Left renal cortex interstitium (tissue), 4 donors: ENCODE measurements around the gene HAAO. TPM values are rescaled to one million over a fixed set of nuclear protein-coding genes. Genes with fewer than 3 reads are reported as not detected.
"Not testable (repeated sequence)": the region's sequence is repeated elsewhere in the genome, so short reads cannot be mapped to it uniquely, and the experiment has no call there.

Source experiments
- DNase-seq, 4 donors: peaks; one replicate each; pipeline ENCODE4 v3.0.0-alpha.2; 2013; ENCODE audit warnings: low read depth in 4 of 4, low spot score in 2 of 4, missing footprints in 1 of 4
- polyA plus RNA-seq, 4 donors: library from polyadenylated mRNA; unstranded; fragments of 120-200 nt; gene quantifications; one replicate each; pipeline ENCODE4 v1.2.1, GENCODE V29; 2013; ENCODE audit not compliant: insufficient read length in 4 of 4

Gene HAAO
- polyA plus RNA-seq, result 10 to 100 TPM; 36.7 to 56.0 (median 45.6) TPM

GRCh38 chr2:42792583-42793333 lies at the start of gene HAAO:
Gene HAAO (minus strand): TSS chr2:42792583. CDS start chr2:42792536, 47 bp downstream.
- DNase-seq, result peak in 2 of 4 donors; percentile 37 to 53

GRCh38 chr2:42841344-42841743 lies 49.0 kb upstream of the HAAO start:
- DNase-seq, result no peak

DNA sequence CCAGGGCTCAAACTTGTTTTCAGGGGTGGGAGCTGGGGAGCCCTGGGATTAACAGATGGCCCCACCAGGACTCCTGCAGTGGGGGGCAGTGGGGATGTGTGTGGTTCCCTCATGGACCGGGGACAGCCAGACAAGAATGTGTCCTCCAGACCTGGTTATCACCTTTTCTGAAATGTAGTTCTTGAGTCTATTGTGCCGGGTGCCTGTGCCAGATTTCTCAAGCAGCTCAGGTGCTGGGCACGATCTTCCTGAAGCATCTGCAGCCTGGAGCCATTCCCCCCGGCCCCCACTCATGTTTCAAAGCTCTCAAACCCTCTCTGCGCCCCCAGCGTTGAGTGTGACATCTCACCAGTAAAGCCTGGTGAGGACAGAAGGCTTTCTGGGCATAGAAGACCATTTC lies 48.4 kb upstream of the HAAO start:
- no peak for DNase-seq

GRCh38 chr2:42839809-42840501 lies 47.6 kb upstream of the HAAO start:
- no peak for DNase-seq

GRCh38 chr2:42838133-42838532 lies 45.8 kb upstream of the HAAO start:
- no peak for DNase-seq

GRCh38 chr2:42835577-42836371 lies 43.4 kb upstream of the HAAO start:
- DNase-seq, result no peak

- DNase-seq, result no peak
Observed at GRCh38 chr2:42834161-42834560, 41.8 kb upstream of the HAAO start.

DNA sequence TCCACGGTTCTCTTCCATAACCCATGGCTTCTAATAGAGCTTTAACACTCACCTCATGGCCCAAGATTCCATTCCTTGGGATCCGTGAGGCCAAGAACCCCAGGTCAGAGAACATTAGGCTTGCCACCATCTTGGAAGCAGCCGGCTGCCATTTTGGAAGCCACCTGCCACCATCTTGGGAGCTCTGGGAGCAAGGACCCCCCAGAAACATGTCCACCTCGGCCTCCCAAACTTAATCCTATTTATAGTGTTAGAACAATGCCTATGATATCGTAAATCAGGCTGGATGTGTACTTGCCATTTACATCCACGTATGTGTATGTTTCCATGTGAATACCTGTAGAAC lies 39.9 kb upstream of the HAAO start:
- no peak for DNase-seq

GRCh38 chr2:42831575-42832288 lies 39.3 kb upstream of the HAAO start:
- not testable (repeated sequence) for DNase-seq

DNA sequence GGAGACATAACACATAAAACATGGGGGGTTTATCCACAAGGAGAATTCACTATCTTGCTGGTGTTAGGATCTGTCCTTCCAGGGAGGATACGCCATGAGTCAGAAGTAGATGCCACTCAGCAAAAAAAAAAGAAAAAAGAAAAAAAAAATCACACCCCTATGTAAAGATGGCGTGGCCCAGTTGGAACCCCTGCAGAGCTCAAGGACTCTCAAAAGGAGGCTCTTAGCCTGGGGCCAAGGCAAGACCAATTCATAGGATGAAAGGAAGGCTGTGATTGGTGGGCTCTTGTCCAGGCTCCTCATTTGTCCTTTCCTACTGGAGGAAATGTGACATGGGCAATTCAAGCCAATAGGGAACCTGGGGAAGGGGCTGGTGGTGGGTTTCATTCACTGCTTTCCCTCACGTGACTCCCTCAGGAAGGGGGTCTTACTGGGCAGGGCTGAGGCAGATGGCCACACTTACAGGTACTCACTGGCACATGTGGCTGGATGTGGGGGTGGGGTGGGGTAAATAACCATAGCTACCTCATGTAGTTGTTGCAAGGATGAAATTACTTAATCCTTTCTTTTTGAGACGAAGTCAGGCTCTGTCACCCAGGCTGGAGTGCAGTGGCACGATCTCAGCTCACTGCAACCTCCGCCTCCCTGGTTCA lies 38.7 kb upstream of the HAAO start:
- no peak for DNase-seq

- no peak for DNase-seq
Observed at GRCh38 chr2:42829671-42830440, 37.5 kb upstream of the HAAO start.

GRCh38 chr2:42828487-42829425 lies 36.4 kb upstream of the HAAO start:
- peak in 1 of 4 donors; percentile 65 for DNase-seq

DNA sequence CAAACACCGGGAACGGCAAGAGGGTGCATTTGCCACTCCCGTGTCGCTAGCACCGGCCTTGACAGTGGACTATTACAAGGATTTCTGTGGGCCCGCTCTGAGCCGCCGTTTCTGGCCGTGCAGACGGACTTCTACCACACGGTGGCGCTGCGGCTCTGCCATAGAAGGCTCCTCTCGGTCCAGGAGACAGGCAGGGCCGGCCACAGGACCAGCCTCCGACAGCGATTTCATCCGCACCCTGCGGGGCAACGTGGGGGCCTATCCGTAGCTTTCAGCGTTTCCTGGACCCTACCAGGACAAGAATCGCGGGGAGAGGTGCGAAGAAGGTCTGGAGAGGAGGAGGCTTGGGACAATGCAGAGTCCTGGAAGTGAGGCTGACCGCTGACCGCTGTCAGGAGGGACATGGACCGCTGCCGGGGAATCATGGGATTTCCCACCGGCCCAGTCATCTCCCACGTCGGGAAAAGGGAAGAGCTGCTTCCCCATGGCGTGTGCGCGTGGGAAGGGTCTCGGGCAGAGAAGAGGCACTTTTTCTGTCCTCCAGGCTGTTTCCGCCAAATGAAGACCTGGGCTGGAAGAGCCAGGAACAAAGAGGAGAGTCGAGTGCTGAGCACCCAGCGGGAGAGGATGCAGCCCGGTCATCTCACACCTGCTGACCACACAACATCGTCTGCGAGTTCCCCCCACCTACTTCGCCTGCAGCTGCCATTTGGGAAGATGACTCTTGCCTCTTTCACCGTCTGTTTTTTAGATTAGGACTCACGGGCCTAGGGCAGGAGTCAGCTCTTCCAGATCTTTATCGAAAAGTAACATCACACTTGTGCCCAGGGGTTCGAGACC lies 35.5 kb upstream of the HAAO start:
- peak in 3 of 4 donors; percentile 67 to 83 (median 77) for DNase-seq

GRCh38 chr2:42826231-42826630 lies 33.8 kb upstream of the HAAO start:
- no peak for DNase-seq

DNA sequence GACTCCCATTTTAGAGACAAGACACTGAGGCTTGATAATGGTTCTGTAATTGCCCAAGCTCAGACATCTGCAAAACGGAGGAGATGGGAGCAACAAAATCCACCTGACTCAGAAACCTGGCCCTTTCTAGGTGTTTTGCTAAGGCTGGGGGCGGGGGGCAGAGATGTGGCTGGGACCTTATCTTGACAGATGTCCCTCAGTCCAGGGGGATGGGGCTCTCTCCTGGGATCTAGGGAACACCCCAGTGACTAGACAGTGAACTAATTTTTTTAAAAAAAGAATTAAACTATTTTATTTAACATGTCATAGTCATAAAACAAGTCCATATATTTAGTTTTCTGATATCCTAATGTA lies 32.0 kb upstream of the HAAO start:
- DNase-seq, result no peak

- no peak for DNase-seq
Observed at GRCh38 chr2:42823744-42824453, 31.5 kb upstream of the HAAO start.

DNA sequence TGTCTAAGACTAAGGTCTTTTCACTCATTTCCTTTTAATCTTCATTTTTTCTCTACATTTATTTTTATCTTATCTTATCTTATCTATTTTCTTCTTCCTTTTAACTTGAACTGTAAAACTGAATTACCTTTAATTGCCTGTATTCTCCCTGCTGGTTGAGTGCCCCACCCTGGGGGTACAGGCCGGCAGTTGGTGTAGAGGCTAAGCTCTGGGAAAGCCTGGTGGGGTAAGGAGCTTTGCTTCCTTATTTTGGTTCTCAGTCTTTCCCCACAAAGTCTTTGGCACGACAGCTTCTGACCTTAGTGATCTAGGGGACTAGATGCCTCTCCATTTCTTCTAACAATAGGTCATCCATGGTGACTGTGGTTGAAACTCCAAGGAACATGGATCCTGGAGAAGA lies 26.8 kb upstream of the HAAO start:
- DNase-seq, result no peak
